Measurements from ENCODE around the gene NLRP10.

The NLRP10 gene

GRCh38 chr11:8011371-8011770 lies 46.1 kb upstream of the NLRP10 start:
- H3K4me1 ChIP-seq (ENCODE audit: low read length): no peaks in the 10 kb centered on the region
- no peaks in the 10 kb centered on the region for H3F3A ChIP-seq (ENCODE audit: insufficient read depth, low read length)
- no peaks in the 10 kb centered on the region for H3K27me3 ChIP-seq (replicated peaks; ENCODE audit: insufficient read depth, low read length)
- no peaks in the 10 kb centered on the region for H3K9me3 ChIP-seq (replicated peaks; ENCODE audit: insufficient read depth, low read length)
- H4K20me1 ChIP-seq (ENCODE audit: insufficient read depth, low read length): no peaks in the 10 kb centered on the region
- H3K4me2 ChIP-seq (ENCODE audit: low read depth, low read length): no peak overlapping the region
- no peak overlapping the region for H3K9ac ChIP-seq (ENCODE audit: low read length)
- no peaks in the 10 kb centered on the region for H3K36me3 ChIP-seq (replicated peaks; ENCODE audit: insufficient read depth, low read length)
- H2AFZ ChIP-seq (ENCODE audit: low read length): no peak overlapping the region
- no peak overlapping the region for H3K27ac ChIP-seq (ENCODE audit: low read length)
- TF ChIP-seq CTCF (IDR thresholded peaks at IDR 0.05; ENCODE audit: low read length) (no peak), EZH2 (optimal IDR thresholded peaks at IDR 0.05; ENCODE audit: low read depth, low read length) (no peak)
- H3K9me2 ChIP-seq (replicated peaks; ENCODE audit: insufficient read depth, low read length): no peaks in the 10 kb centered on the region
- H3K79me2 ChIP-seq (ENCODE audit: low read length): no peaks in the 10 kb centered on the region
- H3K4me3 ChIP-seq (ENCODE audit: low read length): no peak overlapping the region
- no peak for DNase-seq

GRCh38 chr11:8009856-8010255 lies 44.6 kb upstream of the NLRP10 start:
- no peak overlapping the region for H3K4me2 ChIP-seq (ENCODE audit: low read depth, low read length)
- H2AFZ ChIP-seq (ENCODE audit: low read length): no peak overlapping the region
- H3K9me3 ChIP-seq (replicated peaks; ENCODE audit: insufficient read depth, low read length): no peaks in the 10 kb centered on the region
- no peaks in the 10 kb centered on the region for H3F3A ChIP-seq (ENCODE audit: insufficient read depth, low read length)
- H3K27ac ChIP-seq (ENCODE audit: low read length): no peak overlapping the region
- no peaks in the 10 kb centered on the region for H3K79me2 ChIP-seq (ENCODE audit: low read length)
- H3K4me3 ChIP-seq (ENCODE audit: low read length): no peak overlapping the region
- no peaks in the 10 kb centered on the region for H4K20me1 ChIP-seq (ENCODE audit: insufficient read depth, low read length)
- H3K27me3 ChIP-seq (replicated peaks; ENCODE audit: insufficient read depth, low read length): no peaks in the 10 kb centered on the region
- no peaks in the 10 kb centered on the region for H3K36me3 ChIP-seq (replicated peaks; ENCODE audit: insufficient read depth, low read length)
- no peak overlapping the region for H3K9ac ChIP-seq (ENCODE audit: low read length)
- no peak for DNase-seq
- H3K9me2 ChIP-seq (replicated peaks; ENCODE audit: insufficient read depth, low read length): no peaks in the 10 kb centered on the region
- no peaks in the 10 kb centered on the region for H3K4me1 ChIP-seq (ENCODE audit: low read length)
- TF ChIP-seq CTCF (IDR thresholded peaks at IDR 0.05; ENCODE audit: low read length): no peak
- TF ChIP-seq EZH2phosphoT487 (IDR thresholded peaks at IDR 0.05; ENCODE audit: low read length): no peak
- TF ChIP-seq EZH2 (optimal IDR thresholded peaks at IDR 0.05; ENCODE audit: low read depth, low read length): no peak

- Histone ChIP-seq H3K79me2 (ENCODE audit: low read length) (no peaks in the 10 kb centered on the region), H3K4me1 (ENCODE audit: low read length) (no peaks in the 10 kb centered on the region), H3K9me2 (replicated peaks; ENCODE audit: insufficient read depth, low read length) (no peaks in the 10 kb centered on the region), H3F3A (ENCODE audit: insufficient read depth, low read length) (no peaks in the 10 kb centered on the region), H3K4me3 (ENCODE audit: low read length) (no peak overlapping the region), H3K36me3 (replicated peaks; ENCODE audit: insufficient read depth, low read length) (no peaks in the 10 kb centered on the region), H4K20me1 (ENCODE audit: insufficient read depth, low read length) (no peaks in the 10 kb centered on the region), H3K4me2 (ENCODE audit: low read depth, low read length) (no peak overlapping the region), H3K9me3 (replicated peaks; ENCODE audit: insufficient read depth, low read length) (no peaks in the 10 kb centered on the region), H3K9ac (ENCODE audit: low read length) (no peak overlapping the region), H3K27me3 (replicated peaks; ENCODE audit: insufficient read depth, low read length) (no peaks in the 10 kb centered on the region), H3K27ac (ENCODE audit: low read length) (no peak overlapping the region), H2AFZ (ENCODE audit: low read length) (no peak overlapping the region)
- DNase-seq: no peak
- no peak for TF ChIP-seq CTCF (IDR thresholded peaks at IDR 0.05; ENCODE audit: low read length)
- TF ChIP-seq EZH2phosphoT487 (IDR thresholded peaks at IDR 0.05; ENCODE audit: low read length): no peak
Observed at GRCh38 chr11:8008212-8008611, 43.0 kb upstream of the NLRP10 start.

Data from MM.1S (cell line).